ENCODE measurements around the gene NLN. TPM values are rescaled to one million over a fixed set of nuclear protein-coding genes. Genes with fewer than 3 reads are reported as not detected.
"Not testable (repeated sequence)": the region's sequence is repeated elsewhere in the genome, so short reads cannot be mapped to it uniquely, and the experiment has no call there.

The NLN gene
- polyA plus RNA-seq, 1 donor (not counting 4 experiments of a cell fraction or from before 2014, with no cell fraction given) = 26.1 TPM

DNA sequence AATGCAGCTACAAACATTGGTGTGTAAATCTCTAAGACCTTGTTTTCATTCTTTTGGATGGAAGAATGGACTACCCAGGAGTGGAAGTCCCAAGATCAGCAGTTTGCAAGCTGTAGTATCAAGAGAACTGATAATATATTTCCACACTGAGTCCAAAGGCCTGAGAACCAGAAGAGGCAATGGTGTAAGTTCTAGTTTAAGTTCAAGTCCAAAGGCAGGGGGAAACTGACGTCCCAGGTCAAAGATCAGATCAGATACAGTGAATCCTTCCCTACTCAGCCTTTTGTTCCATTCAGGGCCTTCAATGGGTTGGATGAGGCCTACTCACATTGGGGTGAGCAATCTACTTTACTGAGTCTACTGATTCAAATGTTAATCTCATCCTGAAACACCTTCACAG, 124.1 kb downstream of the NLN start:
- Histone ChIP-seq H2AFZ (ENCODE audit: control insufficient read depth, low read length) (no peak overlapping the region), H3K79me2 (ENCODE audit: control insufficient read depth, insufficient read depth, low read length) (no peaks in the 10 kb centered on the region), H3K9me1 (ENCODE audit: control insufficient read depth, extremely low read depth, insufficient read depth, low read length) (no peaks in the 10 kb centered on the region), H3K27ac (ENCODE audit: control insufficient read depth, insufficient read depth, low read length) (no peak overlapping the region), H3K36me3 (ENCODE audit: control insufficient read depth in 2 of 2, extremely low read depth in 1 of 2, insufficient read depth in 2 of 2, low read length in 2 of 2) (no peaks in the 10 kb centered on the region), H4K20me1 (ENCODE audit: control insufficient read depth, extremely low read depth, insufficient read depth, low read length) (no peaks in the 10 kb centered on the region), H3K4me3 (ENCODE audit: control insufficient read depth in 2 of 3, extremely low read depth in 1 of 3, insufficient read depth in 2 of 3, low read depth in 1 of 3, low read length in 3 of 3) (no peak overlapping the region), H3K27me3 (ENCODE audit: control insufficient read depth, extremely low read depth, insufficient read depth, low read length) (no peaks in the 10 kb centered on the region), H3K4me2 (ENCODE audit: control insufficient read depth, extremely low read depth, insufficient read depth, low read depth, low read length) (no peak overlapping the region), H3K4me1 (ENCODE audit: control insufficient read depth, extremely low read depth, insufficient read depth, low read length) (no peaks in the 10 kb centered on the region), H3K9me3 (ENCODE audit: control insufficient read depth, low read depth, low read length) (no peaks in the 10 kb centered on the region), H3K9ac (ENCODE audit: control insufficient read depth, extremely low read depth, insufficient read depth, low read length) (no peak overlapping the region)
- dilution Hi-C loops (cut with MboI; ENCODE audit: extremely low pct_ligation_motif_present, low sequenced_read_pairs) = no loop called here
- no peak for TF ChIP-seq EZH2 (IDR thresholded peaks at IDR 0.05; ENCODE audit: low read length)
- TF ChIP-seq, protein P1, sequence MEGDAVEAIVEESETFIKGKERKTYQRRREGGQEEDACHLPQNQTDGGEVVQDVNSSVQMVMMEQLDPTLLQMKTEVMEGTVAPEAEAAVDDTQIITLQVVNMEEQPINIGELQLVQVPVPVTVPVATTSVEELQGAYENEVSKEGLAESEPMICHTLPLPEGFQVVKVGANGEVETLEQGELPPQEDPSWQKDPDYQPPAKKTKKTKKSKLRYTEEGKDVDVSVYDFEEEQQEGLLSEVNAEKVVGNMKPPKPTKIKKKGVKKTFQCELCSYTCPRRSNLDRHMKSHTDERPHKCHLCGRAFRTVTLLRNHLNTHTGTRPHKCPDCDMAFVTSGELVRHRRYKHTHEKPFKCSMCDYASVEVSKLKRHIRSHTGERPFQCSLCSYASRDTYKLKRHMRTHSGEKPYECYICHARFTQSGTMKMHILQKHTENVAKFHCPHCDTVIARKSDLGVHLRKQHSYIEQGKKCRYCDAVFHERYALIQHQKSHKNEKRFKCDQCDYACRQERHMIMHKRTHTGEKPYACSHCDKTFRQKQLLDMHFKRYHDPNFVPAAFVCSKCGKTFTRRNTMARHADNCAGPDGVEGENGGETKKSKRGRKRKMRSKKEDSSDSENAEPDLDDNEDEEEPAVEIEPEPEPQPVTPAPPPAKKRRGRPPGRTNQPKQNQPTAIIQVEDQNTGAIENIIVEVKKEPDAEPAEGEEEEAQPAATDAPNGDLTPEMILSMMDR (optimal IDR thresholded peaks at IDR 0.05 in 1 of 3, IDR thresholded peaks at IDR 0.05 in 1 of 3, conservative IDR thresholded peaks at IDR 0.05 in 1 of 3; ENCODE audit: extremely low read depth in 1 of 3, insufficient read depth in 2 of 3, low read length in 3 of 3) = no peak
- no peak for FAIRE-seq
- DNase-seq (ENCODE audit: low read depth, low spot score) = no peak

- DNase-seq (ENCODE audit: low read depth, low spot score); dilution Hi-C loops (cut with MboI; ENCODE audit: extremely low pct_ligation_motif_present, low sequenced_read_pairs); H3K27ac ChIP-seq (ENCODE audit: control insufficient read depth, insufficient read depth, low read length); H3K9ac ChIP-seq (ENCODE audit: control insufficient read depth, extremely low read depth, insufficient read depth, low read length); FAIRE-seq; H3K9me3 ChIP-seq (ENCODE audit: control insufficient read depth, low read depth, low read length); H3K4me2 ChIP-seq (ENCODE audit: control insufficient read depth, extremely low read depth, insufficient read depth, low read depth, low read length); H3K36me3 ChIP-seq (ENCODE audit: control insufficient read depth in 2 of 2, extremely low read depth in 1 of 2, insufficient read depth in 2 of 2, low read length in 2 of 2); H2AFZ ChIP-seq (ENCODE audit: control insufficient read depth, low read length); H3K4me1 ChIP-seq (ENCODE audit: control insufficient read depth, extremely low read depth, insufficient read depth, low read length); H3K4me3 ChIP-seq (ENCODE audit: control insufficient read depth in 2 of 3, extremely low read depth in 1 of 3, insufficient read depth in 2 of 3, low read depth in 1 of 3, low read length in 3 of 3); H3K9me1 ChIP-seq (ENCODE audit: control insufficient read depth, extremely low read depth, insufficient read depth, low read length); H4K20me1 ChIP-seq (ENCODE audit: control insufficient read depth, extremely low read depth, insufficient read depth, low read length); H3K79me2 ChIP-seq (ENCODE audit: control insufficient read depth, insufficient read depth, low read length); H3K27me3 ChIP-seq (ENCODE audit: control insufficient read depth, extremely low read depth, insufficient read depth, low read length): not testable (repeated sequence)
Observed at GRCh38 chr5:65847019-65847418, 125.0 kb downstream of the NLN start.

DNA sequence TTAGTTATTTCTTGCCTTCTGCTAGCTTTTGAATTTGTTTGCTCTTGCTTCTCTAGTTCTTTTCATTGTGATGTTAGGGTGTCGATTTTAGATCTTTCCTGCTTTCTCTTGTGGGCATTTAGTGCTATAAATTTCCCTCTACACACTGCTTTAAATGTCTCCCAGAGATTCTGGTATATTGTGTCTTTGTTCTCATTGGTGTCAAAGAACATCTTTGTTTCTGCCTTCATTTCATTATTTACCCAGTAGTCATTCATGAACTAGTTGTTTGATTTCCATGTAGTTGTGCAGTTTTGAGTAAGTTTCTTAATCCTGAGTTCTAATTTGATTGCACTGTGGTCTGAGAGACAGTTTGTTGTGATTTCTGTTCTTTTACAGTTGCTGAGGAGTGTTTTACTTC, 127.9 kb downstream of the NLN start:
- H3K79me2 ChIP-seq (ENCODE audit: control insufficient read depth, insufficient read depth, low read length); H3K9me1 ChIP-seq (ENCODE audit: control insufficient read depth, extremely low read depth, insufficient read depth, low read length); H3K4me1 ChIP-seq (ENCODE audit: control insufficient read depth, extremely low read depth, insufficient read depth, low read length); DNase-seq (ENCODE audit: low read depth, low spot score); H3K27ac ChIP-seq (ENCODE audit: control insufficient read depth, insufficient read depth, low read length); H3K36me3 ChIP-seq (ENCODE audit: control insufficient read depth in 2 of 2, extremely low read depth in 1 of 2, insufficient read depth in 2 of 2, low read length in 2 of 2); H4K20me1 ChIP-seq (ENCODE audit: control insufficient read depth, extremely low read depth, insufficient read depth, low read length); dilution Hi-C loops (cut with MboI; ENCODE audit: extremely low pct_ligation_motif_present, low sequenced_read_pairs); H3K4me2 ChIP-seq (ENCODE audit: control insufficient read depth, extremely low read depth, insufficient read depth, low read depth, low read length); H3K9me3 ChIP-seq (ENCODE audit: control insufficient read depth, low read depth, low read length); H2AFZ ChIP-seq (ENCODE audit: control insufficient read depth, low read length); H3K27me3 ChIP-seq (ENCODE audit: control insufficient read depth, extremely low read depth, insufficient read depth, low read length); H3K4me3 ChIP-seq (ENCODE audit: control insufficient read depth in 2 of 3, extremely low read depth in 1 of 3, insufficient read depth in 2 of 3, low read depth in 1 of 3, low read length in 3 of 3); FAIRE-seq; H3K9ac ChIP-seq (ENCODE audit: control insufficient read depth, extremely low read depth, insufficient read depth, low read length): not testable (repeated sequence)
